Measurements from ENCODE around the gene METRNL.

The METRNL gene

GRCh38 chr17:83081684-83082201, 2.3 kb downstream of the METRNL start:
- no peak for DNase-seq

- DNase-seq, result no peak
Measured at GRCh38 chr17:83082424-83082823, 3.0 kb downstream of the METRNL start.

- no peak for DNase-seq
Measured at GRCh38 chr17:83082909-83083367, 3.5 kb downstream of the METRNL start.

- DNase-seq, result no peak
Measured at GRCh38 chr17:83083368-83084201, 4.2 kb downstream of the METRNL start.

- DNase-seq, result no peak
Measured at GRCh38 chr17:83084214-83084613, 4.8 kb downstream of the METRNL start.

- peak in 1 of 2 experiments; percentile 77 for DNase-seq
Measured at GRCh38 chr17:83084621-83085056, 5.2 kb downstream of the METRNL start.

GRCh38 chr17:83085103-83085502, 5.7 kb downstream of the METRNL start:
- DNase-seq, result no peak

GRCh38 chr17:83085526-83086198, 6.3 kb downstream of the METRNL start:
- DNase-seq, result no peak

- no peak for DNase-seq
Measured at GRCh38 chr17:83086199-83086880, 6.9 kb downstream of the METRNL start.

- DNase-seq, result peak in 1 of 2 experiments; percentile 36
Measured at GRCh38 chr17:83086907-83087787, 7.7 kb downstream of the METRNL start.

- no peak for DNase-seq
Measured at GRCh38 chr17:83087788-83088360, 8.5 kb downstream of the METRNL start.

GRCh38 chr17:83088451-83088850, 9.0 kb downstream of the METRNL start:
- no peak for DNase-seq

- DNase-seq, result no peak
Measured at GRCh38 chr17:83088909-83089308, 9.5 kb downstream of the METRNL start.

GRCh38 chr17:83089328-83090132, 10.1 kb downstream of the METRNL start:
- DNase-seq, result peak in 1 of 2 experiments; percentile 50

GRCh38 chr17:83090444-83091256, 11.2 kb downstream of the METRNL start:
- no peak for DNase-seq

GRCh38 chr17:83091257-83092141, 12.1 kb downstream of the METRNL start:
- no peak for DNase-seq

- DNase-seq, result no peak
Measured at GRCh38 chr17:83092186-83092585, 12.8 kb downstream of the METRNL start.

GRCh38 chr17:83092931-83093330, 13.5 kb downstream of the METRNL start:
- DNase-seq, result no peak

- no peak for DNase-seq
Measured at GRCh38 chr17:83093506-83093905, 14.1 kb downstream of the METRNL start.

Data from NCI-H526 (cell line).